GM23338 (cell line): ENCODE data around the gene FHAD1. TPM values are rescaled to one million over a fixed set of nuclear protein-coding genes. Genes with fewer than 3 reads are reported as not detected.

Source experiments
- ATAC-seq: fragments of 200-7000 bp; cut with Tn5 transposase; 3 replicates; pipeline ENCODE4 v1.9.1; 2020
- DNase-seq: peaks from one replicate; pipeline ENCODE4 v3.0.0-alpha.2; 2015; ENCODE audit warnings: low spot score
- H2AFZ ChIP-seq: fragments of 200-600 bp; sonication (generic); 2 replicates; pipeline ENCODE4 v1.8.0; 2016; ENCODE audit warnings: antibody characterized with exemption, mild to moderate bottlenecking, moderate library complexity
- H3F3A ChIP-seq: fragments of 200-600 bp; sonication (generic); replicated peaks from 2 replicates; pipeline ENCODE4 v1.8.0; 2017; ENCODE audit warnings: antibody characterized with exemption, mixed run types, low read depth
- H3K27ac ChIP-seq: fragments of 200-600 bp; sonication (generic); 2 replicates; pipeline ENCODE4 v1.6.1; 2016; ENCODE audit warnings: low read depth
- H3K27me3 ChIP-seq: fragments of 200-600 bp; sonication (generic); 2 replicates; pipeline ENCODE4 v1.8.0; 2016; ENCODE audit warnings: mild to moderate bottlenecking, mixed run types, moderate library complexity; ENCODE audit not compliant: insufficient read depth
- H3K36me3 ChIP-seq: fragments of 200-600 bp; sonication (generic); 2 replicates; pipeline ENCODE4 v1.8.0; 2016; ENCODE audit warnings: mild to moderate bottlenecking; ENCODE audit not compliant: insufficient read depth
- H3K4me1 ChIP-seq: fragments of 200-600 bp; sonication (generic); 2 replicates; pipeline ENCODE4 v1.8.0; 2016; ENCODE audit warnings: mild to moderate bottlenecking, moderate library complexity; ENCODE audit not compliant: insufficient read depth
- H3K4me2 ChIP-seq: fragments of 200-600 bp; sonication (generic); 2 replicates; pipeline ENCODE4 v1.7.1; 2017; ENCODE audit warnings: mixed run types
- H3K4me3 ChIP-seq: fragments of 200-600 bp; sonication (generic); 2 replicates; pipeline ENCODE4 v1.6.1; 2016; ENCODE audit warnings: mixed run types
- H3K79me2 ChIP-seq: fragments of 200-600 bp; sonication (generic); replicated peaks from 2 replicates; pipeline ENCODE4 v1.8.0; 2017; ENCODE audit warnings: mild to moderate bottlenecking; ENCODE audit not compliant: insufficient read depth
- H3K9me2 ChIP-seq: fragments of 200-600 bp; sonication (generic); 2 replicates; pipeline ENCODE4 v1.8.0; 2017; ENCODE audit not compliant: insufficient read depth
- H4K20me1 ChIP-seq: fragments of 200-600 bp; sonication (generic); replicated peaks from 2 replicates; pipeline ENCODE4 v1.8.0; 2017; ENCODE audit warnings: mild to moderate bottlenecking; ENCODE audit not compliant: insufficient read depth
- H3K27ac Mint-ChIP-seq: 2 replicates; pipeline ENCODE4 v1.8.0; 2020; ENCODE audit warnings: inconsistent platforms, mild to moderate bottlenecking, moderate library complexity, mixed read lengths
- H3K27me3 Mint-ChIP-seq: 3 replicates; pipeline ENCODE4 v1.8.0; 2022; ENCODE audit warnings: low read depth, mild to moderate bottlenecking, moderate library complexity, mixed read lengths, inconsistent platforms; ENCODE audit not compliant: insufficient read depth, poor library complexity
- H3K36me3 Mint-ChIP-seq: 3 replicates; pipeline ENCODE4 v1.8.0; 2021; ENCODE audit warnings: low read depth, mild to moderate bottlenecking, inconsistent platforms, moderate library complexity, mixed read lengths
- H3K4me1 Mint-ChIP-seq: 3 replicates; pipeline ENCODE4 v1.8.0; 2020; ENCODE audit warnings: mild to moderate bottlenecking, inconsistent platforms, mixed read lengths
- H3K4me3 Mint-ChIP-seq: 3 replicates; pipeline ENCODE4 v1.8.0; 2021; ENCODE audit warnings: moderate library complexity, mild to moderate bottlenecking, inconsistent platforms, mixed read lengths
- H3K9me3 Mint-ChIP-seq: 3 replicates; pipeline ENCODE4 v1.8.0; 2020; ENCODE audit warnings: moderate library complexity, mild to moderate bottlenecking, inconsistent platforms, mixed read lengths
- CREB1 ChIP-seq: fragments of 250-450 bp; sonication (Bioruptor Pico); IDR thresholded peaks from 2 replicates; pipeline ENCODE4 v1.5.0; 2020; ENCODE audit warnings: low read depth, mild to moderate bottlenecking, moderate library complexity
- CTCF ChIP-seq, 2 experiments: fragments of 200-600 bp in 1 of 2; sonication (generic) in 1 of 2; conservative IDR thresholded peaks; 2 replicates each; pipeline versions ENCODE4 v1.5.1 to v1.6.1; 2016 to 2017; ENCODE audit warnings: antibody characterized with exemption in 2 of 2, low read depth in 2 of 2, mild to moderate bottlenecking in 2 of 2, moderate library complexity in 1 of 2
- ETS1 ChIP-seq: IDR thresholded peaks from 2 replicates; pipeline ENCODE4 v1.6.1; 2016; ENCODE audit warnings: antibody characterized with exemption
- JUNB ChIP-seq: IDR thresholded peaks from one replicate; pipeline ENCODE4 v1.6.1; 2016; ENCODE audit warnings: antibody characterized with exemption; ENCODE audit not compliant: unreplicated experiment
- NANOG ChIP-seq: IDR thresholded peaks from 2 replicates; pipeline ENCODE4 v1.6.1; 2016; ENCODE audit warnings: antibody characterized with exemption, borderline replicate concordance
- REST ChIP-seq: IDR thresholded peaks from one replicate; pipeline ENCODE4 v1.6.1; 2018; ENCODE audit warnings: antibody characterized with exemption; ENCODE audit not compliant: unreplicated experiment
- STAT1 ChIP-seq: IDR thresholded peaks from one replicate; pipeline ENCODE4 v1.6.1; 2016; ENCODE audit warnings: antibody characterized with exemption; ENCODE audit not compliant: unreplicated experiment
- ZNF114 ChIP-seq: fragments of 250-450 bp; sonication (Bioruptor Pico); IDR thresholded peaks from 2 replicates; pipeline ENCODE4 v1.5.0; 2020; ENCODE audit warnings: mild to moderate bottlenecking, moderate library complexity
- ZNF331 ChIP-seq: fragments of 250-450 bp; sonication (Bioruptor Pico); IDR thresholded peaks from 2 replicates; pipeline ENCODE4 v1.5.0; 2020; ENCODE audit warnings: low read depth, mild to moderate bottlenecking, moderate library complexity
- ZNF462 ChIP-seq: fragments of 250-450 bp; sonication (Bioruptor Pico); IDR thresholded peaks from 2 replicates; pipeline ENCODE4 v1.5.0; 2020; ENCODE audit warnings: mild to moderate bottlenecking, moderate library complexity
- polyA plus RNA-seq: library from polyadenylated mRNA; unstranded; fragments of >200 nt; fragmentation: Nextera tagmentation; extraction: Ambion mirVana; gene quantifications from 2 replicates; pipeline ENCODE4 v1.2.1, GENCODE V29; 2016
- total RNA-seq: library from RNA; depleted of rRNA; stranded (reverse); fragments of >200 nt; shearing (Covaris generic); gene quantifications from 2 replicates; pipeline ENCODE4 v1.2.3, GENCODE V29; 2014

FHAD1 gene
- total and polyA plus RNA-seq, 2 experiments from 2014 or later: 1.8 to 3.3 TPM

GRCh38 chr1:15295696-15296095, 48.7 kb downstream of the FHAD1 start:
- Histone ChIP-seq H3K4me1 (no peaks in the 10 kb centered on the region), H3F3A (no peaks in the 10 kb centered on the region), H3K36me3 (no peaks in the 10 kb centered on the region; the same call in 1 of the 2 replicates), H3K9me2 (no peaks in the 10 kb centered on the region; the same call in 1 of the 2 replicates), H3K79me2 (no peaks in the 10 kb centered on the region), H3K4me3 (no peak overlapping the region), H3K27me3 (no peaks in the 10 kb centered on the region), H4K20me1 (no peaks in the 10 kb centered on the region), H3K27ac (no peak overlapping the region), H2AFZ (no peak overlapping the region), H3K4me2 (no peak overlapping the region)
- H3K4me1 Mint-ChIP-seq: peaks cover 2% of the 10 kb centered on the region; the same call in 1 of the 3 replicates
- peaks cover 2% of the 10 kb centered on the region for H3K27me3 Mint-ChIP-seq
- peaks cover 10% of the 10 kb centered on the region; the same call in 2 of the 3 replicates for H3K9me3 Mint-ChIP-seq
- ATAC-seq (no peak), DNase-seq (no peak)
- TF ChIP-seq ZNF462 (CRISPR knock-in tag) (no peak), REST (no peak), ETS1 (no peak), STAT1 (no peak), CTCF (conservative IDR thresholded peaks at IDR 0.05; ENCODE audit: low read depth in 2 of 2) (no peak), JUNB (no peak), NANOG (no peak), CREB1 (CRISPR knock-in tag) (no peak), ZNF114 (CRISPR knock-in tag) (no peak), ZNF331 (no peak)
- no peak overlapping the region for H3K27ac Mint-ChIP-seq
- no peak overlapping the region for H3K4me3 Mint-ChIP-seq
- peaks cover 4% of the 10 kb centered on the region; the same call in 1 of the 3 replicates for H3K36me3 Mint-ChIP-seq
